Upper lobe of right lung (tissue), 1 donor: ENCODE measurements around the gene NHERF1. TPM values are rescaled to one million over a fixed set of nuclear protein-coding genes. Genes with fewer than 3 reads are reported as not detected.

Source experiments
- ATAC-seq: fragments of 200-7000 bp; cut with Tn5 transposase; one replicate; pipeline ENCODE4 v1.9.1; 2020; ENCODE audit warnings: mild to moderate bottlenecking, moderate library complexity
- DNase-seq: peaks from one replicate; pipeline ENCODE4 v3.0.0-alpha.2; 2020
- H3K27ac ChIP-seq: fragments of 200-600 bp; one replicate; pipeline ENCODE4 v1.8.0; 2022
- H3K27me3 ChIP-seq: fragments of 200-600 bp; one replicate; pipeline ENCODE4 v1.8.0; 2022; ENCODE audit warnings: mild to moderate bottlenecking
- H3K36me3 ChIP-seq: fragments of 200-600 bp; one replicate; pipeline ENCODE4 v1.8.0; 2022
- H3K4me1 ChIP-seq: fragments of 200-600 bp; one replicate; pipeline ENCODE4 v1.8.0; 2022
- H3K4me3 ChIP-seq: fragments of 200-600 bp; one replicate; pipeline ENCODE4 v1.8.0; 2022; ENCODE audit warnings: mild to moderate bottlenecking
- H3K9me3 ChIP-seq: fragments of 200-600 bp; one replicate; pipeline ENCODE4 v1.8.0; 2022
- intact Hi-C: fragments of 100-400 bp; cut with DNase I; formaldehyde crosslinking; loops from one replicate; pipeline ENCODE4 v1.11.0; 2022
- total RNA-seq: library from RNA; stranded (reverse); fragmentation: NEBNext Ultra II Directional; extraction: Animal tissue kit (Norgen Biotek cat#: 25700); gene quantifications from one replicate; pipeline ENCODE4 v1.2.1, GENCODE V29; 2021
- TF ChIP-seq, protein P1 (sequence below): fragments of 200-600 bp; IDR thresholded peaks from one replicate; pipeline ENCODE4 v1.8.0; 2022; ENCODE audit warnings: antibody characterized with exemption
- donor health status: DM: no; HTN: yes; CAD: no; lungs with severe emphysema.

The NHERF1 gene
- total RNA-seq, 1 donor from 2014 or later = 28.4 TPM

DNA sequence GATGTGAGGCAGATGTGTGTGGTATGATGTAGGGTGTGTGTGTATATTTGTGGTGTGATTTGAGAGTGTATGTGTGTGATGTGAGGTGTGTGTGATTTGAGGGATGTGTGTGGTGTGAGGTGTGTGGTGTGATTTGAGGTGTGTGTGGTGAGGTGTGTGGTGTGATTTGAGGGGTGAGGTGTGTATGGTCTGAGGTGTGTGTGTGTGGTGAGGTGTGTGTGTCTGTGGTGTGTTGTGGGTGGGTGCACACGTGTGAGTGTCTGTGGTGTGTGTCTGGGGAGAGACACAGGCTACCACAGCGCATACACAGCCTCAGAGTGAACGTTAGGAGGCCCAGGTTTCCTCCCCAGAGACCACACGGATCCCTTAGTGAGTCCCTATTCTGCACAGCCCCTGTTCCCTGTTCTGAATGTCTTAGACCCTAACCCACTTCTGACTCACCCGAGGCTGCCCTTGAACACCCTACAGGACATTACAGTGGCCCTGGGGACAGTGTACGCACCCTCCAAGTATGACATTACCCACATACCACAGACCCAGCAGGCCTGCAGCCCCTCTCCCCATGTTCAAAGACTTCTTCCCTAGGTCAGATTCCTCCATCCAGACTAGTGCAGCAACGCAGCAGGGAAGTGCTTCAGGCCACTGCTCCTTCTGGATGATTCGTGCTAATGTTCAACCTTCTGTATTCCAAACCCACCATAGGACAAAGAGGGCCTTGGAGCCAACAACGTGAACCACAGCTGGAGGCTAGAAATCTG is 14.9 kb upstream of the NHERF1 start:
- Histone ChIP-seq H3K36me3 (no peaks in the 10 kb centered on the region), H3K27me3 (peaks cover 9% of the 10 kb centered on the region), H3K9me3 (no peaks in the 10 kb centered on the region), H3K4me1 (peaks cover 25% of the 10 kb centered on the region), H3K4me3 (no peak overlapping the region), H3K27ac (no peak overlapping the region)
- intact Hi-C loops = no loop called here
- ATAC-seq (no peak), DNase-seq (no peak)
- TF ChIP-seq, protein P1, sequence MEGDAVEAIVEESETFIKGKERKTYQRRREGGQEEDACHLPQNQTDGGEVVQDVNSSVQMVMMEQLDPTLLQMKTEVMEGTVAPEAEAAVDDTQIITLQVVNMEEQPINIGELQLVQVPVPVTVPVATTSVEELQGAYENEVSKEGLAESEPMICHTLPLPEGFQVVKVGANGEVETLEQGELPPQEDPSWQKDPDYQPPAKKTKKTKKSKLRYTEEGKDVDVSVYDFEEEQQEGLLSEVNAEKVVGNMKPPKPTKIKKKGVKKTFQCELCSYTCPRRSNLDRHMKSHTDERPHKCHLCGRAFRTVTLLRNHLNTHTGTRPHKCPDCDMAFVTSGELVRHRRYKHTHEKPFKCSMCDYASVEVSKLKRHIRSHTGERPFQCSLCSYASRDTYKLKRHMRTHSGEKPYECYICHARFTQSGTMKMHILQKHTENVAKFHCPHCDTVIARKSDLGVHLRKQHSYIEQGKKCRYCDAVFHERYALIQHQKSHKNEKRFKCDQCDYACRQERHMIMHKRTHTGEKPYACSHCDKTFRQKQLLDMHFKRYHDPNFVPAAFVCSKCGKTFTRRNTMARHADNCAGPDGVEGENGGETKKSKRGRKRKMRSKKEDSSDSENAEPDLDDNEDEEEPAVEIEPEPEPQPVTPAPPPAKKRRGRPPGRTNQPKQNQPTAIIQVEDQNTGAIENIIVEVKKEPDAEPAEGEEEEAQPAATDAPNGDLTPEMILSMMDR = no peak

DNA sequence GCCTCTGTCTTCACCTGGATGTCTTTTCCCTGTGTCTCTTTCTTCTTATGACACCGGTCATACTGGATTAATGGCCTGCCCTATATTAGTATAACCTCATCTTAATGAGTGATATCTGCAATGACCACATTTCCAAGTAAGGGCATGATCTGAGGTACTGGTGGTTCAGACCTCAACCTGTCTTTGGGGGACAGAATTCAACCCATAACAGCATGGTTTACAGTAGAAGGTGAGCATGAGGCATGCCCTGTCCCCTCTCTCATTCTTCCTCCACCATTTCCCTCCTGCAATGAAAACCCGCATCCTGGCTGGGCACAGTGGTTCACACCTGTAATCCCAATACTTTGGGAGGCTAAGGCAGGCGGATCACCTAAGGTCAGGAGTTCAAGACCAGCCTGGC is 14.2 kb upstream of the NHERF1 start:
- no peak for DNase-seq
- no peak for ATAC-seq

DNA sequence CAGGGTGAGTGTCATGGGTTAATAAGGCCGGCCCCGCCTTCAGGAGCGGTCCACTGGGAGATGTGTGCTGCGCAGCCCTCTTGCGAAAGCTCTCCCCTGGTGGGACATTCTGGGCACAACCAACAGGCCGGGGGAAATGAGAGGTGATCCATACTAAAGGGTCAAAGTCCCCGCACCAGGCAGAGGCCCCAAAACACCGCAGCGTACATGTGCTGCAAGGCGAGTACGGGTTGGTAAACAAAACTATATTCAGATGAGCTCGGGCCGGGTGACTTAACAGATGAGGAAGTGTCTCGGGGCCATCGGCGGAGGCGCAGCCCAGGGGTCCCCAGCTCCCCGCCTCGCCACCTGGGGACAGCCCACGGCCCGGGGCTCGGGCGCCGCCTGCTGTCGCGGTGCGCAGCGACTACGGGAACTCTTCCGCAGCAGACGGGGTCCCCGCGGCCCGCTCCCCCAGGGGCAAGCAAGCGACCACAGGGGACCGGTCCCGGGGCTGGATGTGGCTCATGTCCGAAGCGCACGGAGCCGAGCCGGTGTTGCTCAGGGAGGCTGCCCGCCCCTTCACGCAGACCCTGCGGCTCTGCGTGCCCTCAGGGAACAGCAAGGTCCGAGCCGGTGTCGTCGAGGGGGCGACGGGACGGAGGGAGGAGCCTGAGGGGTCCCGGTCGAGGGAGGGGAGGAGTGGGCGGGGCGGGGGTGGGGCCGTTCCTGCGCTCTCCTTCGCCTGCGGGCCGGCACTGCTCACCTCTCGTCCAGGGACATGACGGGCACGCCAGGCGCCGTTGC is 11.7 kb upstream of the NHERF1 start, which contains the start of gene RAB37:
TSS of gene RAB37 (plus strand) at position 744 of the 786 bp plus-strand sequence. CDS start at position 761, 17 bp downstream.
- Histone ChIP-seq H3K27me3 (peaks cover 29% of the 10 kb centered on the region), H3K27ac (peak within 1 kb of the TSS; percentile 42)
- ATAC-seq = peak; percentile 68

More for the DNA sequence above, 14.2 kb upstream of the NHERF1 start:
- Histone ChIP-seq H3K9me3 (no peaks in the 10 kb centered on the region), H3K4me3 (no peak overlapping the region), H3K4me1 (peaks cover 30% of the 10 kb centered on the region), H3K27me3 (peaks cover 16% of the 10 kb centered on the region), H3K36me3 (no peaks in the 10 kb centered on the region), H3K27ac (no peak overlapping the region)
- TF ChIP-seq, protein P1 = no peak
- intact Hi-C loops = no loop called here

DNA sequence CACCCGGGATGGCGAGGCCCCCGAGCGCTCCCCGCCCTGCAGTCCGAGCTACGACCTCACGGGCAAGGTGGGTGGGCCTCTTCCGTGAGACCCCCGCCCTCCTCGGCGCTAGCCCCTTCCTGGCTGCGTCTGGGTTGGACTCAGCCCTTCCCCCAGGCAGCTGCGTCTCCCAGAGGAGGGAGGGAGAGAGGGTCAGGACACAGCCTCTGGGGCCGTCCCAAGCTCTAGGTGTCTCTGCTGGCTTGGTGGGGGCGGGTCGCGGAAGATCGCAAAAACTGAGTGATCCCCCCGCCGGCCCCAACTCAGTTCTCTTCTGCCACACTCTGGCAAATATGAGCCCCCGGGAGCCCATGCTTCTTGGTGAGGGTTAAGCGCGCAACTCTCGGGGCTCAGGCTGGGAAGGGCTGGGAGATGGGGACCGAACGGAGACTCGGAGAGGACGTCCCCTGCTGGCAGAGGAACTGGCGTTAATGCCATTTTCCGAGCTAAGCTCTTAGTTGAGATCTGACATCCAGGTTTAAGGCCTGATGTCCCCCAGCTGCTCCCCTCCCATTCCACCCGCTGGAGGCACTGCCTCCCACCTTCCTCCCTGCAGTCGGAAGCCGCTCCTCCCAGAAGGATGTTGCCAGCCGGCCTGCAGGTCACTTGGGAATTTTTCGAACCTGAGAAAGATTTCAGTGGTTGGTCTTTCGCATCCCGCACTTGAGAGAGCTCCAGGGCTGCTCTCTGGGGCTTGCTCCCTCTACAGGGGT is 11.0 kb upstream of the NHERF1 start:
- intact Hi-C loops = no loop called here
- H3K4me1 ChIP-seq = peaks cover 36% of the 10 kb centered on the region
- peak overlapping the region; percentile 45 for H3K4me3 ChIP-seq
- peak; percentile 50 for ATAC-seq
- H3K27ac ChIP-seq = peak overlapping the region; percentile 42
- H3K36me3 ChIP-seq = no peaks in the 10 kb centered on the region
- DNase-seq = no peak
- no peaks in the 10 kb centered on the region for H3K9me3 ChIP-seq
- TF ChIP-seq, protein P1 = peak; percentile 40
- peaks cover 29% of the 10 kb centered on the region for H3K27me3 ChIP-seq

More for the DNA sequence above, 11.7 kb upstream of the NHERF1 start, which contains the start of gene RAB37:
- TF ChIP-seq, protein P1 = peak; percentile 56
- H3K36me3 ChIP-seq = no peaks in the 10 kb centered on the region
- peaks cover 30% of the 10 kb centered on the region for H3K4me1 ChIP-seq
- intact Hi-C loops = no loop called here
- peak; percentile 81 for DNase-seq
- H3K9me3 ChIP-seq = no peaks in the 10 kb centered on the region
- H3K4me3 ChIP-seq = peak within 1 kb of the TSS; percentile 45
